Osteoblast (primary cell): ENCODE measurements around the gene LSM4. TPM values are rescaled to one million over a fixed set of nuclear protein-coding genes. Genes with fewer than 3 reads are reported as not detected.

ENCODE experiments used
- DNase-seq: peaks from one replicate; pipeline ENCODE4 v3.0.0; 2011; ENCODE audit warnings: low spot score, mixed read lengths; ENCODE audit not compliant: insufficient read length; ENCODE audit errors: missing footprints
- H2AFZ ChIP-seq: 2 replicates; pipeline ENCODE4 v1.6.0; 2011; ENCODE audit warnings: mild to moderate bottlenecking, low read length
- H3K27ac ChIP-seq: 2 replicates; pipeline ENCODE4 v1.5.1; 2011; ENCODE audit warnings: mild to moderate bottlenecking, low read depth, low read length, moderate library complexity
- H3K27me3 ChIP-seq: 2 replicates; pipeline ENCODE4 v1.6.0; 2012; ENCODE audit warnings: mild to moderate bottlenecking, control low read depth, inconsistent platforms, low read length, moderate library complexity; ENCODE audit not compliant: insufficient read depth
- H3K36me3 ChIP-seq: 2 replicates; pipeline ENCODE4 v1.5.1; 2011; ENCODE audit warnings: mild to moderate bottlenecking, low read length, control low read depth, moderate library complexity; ENCODE audit not compliant: insufficient read depth
- H3K4me1 ChIP-seq: 2 replicates; pipeline ENCODE4 v1.5.1; 2011; ENCODE audit warnings: mild to moderate bottlenecking, low read length, control low read depth, moderate library complexity; ENCODE audit not compliant: insufficient read depth
- H3K4me2 ChIP-seq: 2 replicates; pipeline ENCODE4 v1.6.0; 2011; ENCODE audit warnings: mild to moderate bottlenecking, low read length; ENCODE audit not compliant: insufficient read depth
- H3K4me3 ChIP-seq: fragments of 200-600 bp; sonication (generic); 3 replicates; pipeline ENCODE4 v1.5.1; 2012; ENCODE audit warnings: mild to moderate bottlenecking, low read length, inconsistent platforms; ENCODE audit not compliant: insufficient read depth
- H3K79me2 ChIP-seq: 2 replicates; pipeline ENCODE4 v1.6.0; 2012; ENCODE audit warnings: mild to moderate bottlenecking, low read length, control low read depth, inconsistent platforms; ENCODE audit not compliant: insufficient read depth
- H3K9me3 ChIP-seq: 2 replicates; pipeline ENCODE4 v1.5.1; 2011; ENCODE audit warnings: low read depth, low read length, control low read depth
- H4K20me1 ChIP-seq: 2 replicates; pipeline ENCODE4 v1.6.0; 2012; ENCODE audit warnings: mild to moderate bottlenecking, low read length, control low read depth; ENCODE audit not compliant: insufficient read depth
- CTCF ChIP-seq: IDR thresholded peaks from 2 replicates; pipeline ENCODE4 v1.5.1; 2011; ENCODE audit warnings: mild to moderate bottlenecking, low read depth, low read length, moderate library complexity; ENCODE audit errors: extremely low read depth
- total RNA-seq: library from RNA; depleted of rRNA; stranded (reverse); fragments of >200 nt; gene quantifications from 2 replicates; pipeline ENCODE4 v1.2.3, GENCODE V29; 2012

The LSM4 gene
- total RNA-seq, 1 donor: 74.6 TPM

- Histone ChIP-seq H3K4me2 (no peak overlapping the region), H3K36me3 (peaks cover 9% of the 10 kb centered on the region), H3K4me1 (peaks cover 33% of the 10 kb centered on the region), H3K9me3 (no peaks in the 10 kb centered on the region), H3K4me3 (no peak overlapping the region), H3K79me2 (peaks cover 28% of the 10 kb centered on the region), H4K20me1 (peaks cover 11% of the 10 kb centered on the region), H3K27me3 (no peaks in the 10 kb centered on the region), H3K27ac (no peak overlapping the region), H2AFZ (no peak overlapping the region)
- DNase-seq: no peak
- TF ChIP-seq CTCF: no peak
These were observed 39.5 kb downstream of the LSM4 start for GRCh38 chr19:18283338-18283737.

- Histone ChIP-seq H3K36me3 (peaks cover 14% of the 10 kb centered on the region), H3K27ac (peak overlapping the region; percentile 94), H3K4me3 (peak overlapping the region; percentile 64), H3K4me1 (peaks cover 38% of the 10 kb centered on the region), H3K79me2 (peaks cover 34% of the 10 kb centered on the region), H3K9me3 (no peaks in the 10 kb centered on the region), H4K20me1 (peaks cover 17% of the 10 kb centered on the region), H3K4me2 (peak overlapping the region; percentile 84), H3K27me3 (no peaks in the 10 kb centered on the region), H2AFZ (no peak overlapping the region)
- peak; percentile 53 for DNase-seq
- no peak for TF ChIP-seq CTCF
These were observed 40.1 kb downstream of the LSM4 start for GRCh38 chr19:18282788-18283141.

DNA sequence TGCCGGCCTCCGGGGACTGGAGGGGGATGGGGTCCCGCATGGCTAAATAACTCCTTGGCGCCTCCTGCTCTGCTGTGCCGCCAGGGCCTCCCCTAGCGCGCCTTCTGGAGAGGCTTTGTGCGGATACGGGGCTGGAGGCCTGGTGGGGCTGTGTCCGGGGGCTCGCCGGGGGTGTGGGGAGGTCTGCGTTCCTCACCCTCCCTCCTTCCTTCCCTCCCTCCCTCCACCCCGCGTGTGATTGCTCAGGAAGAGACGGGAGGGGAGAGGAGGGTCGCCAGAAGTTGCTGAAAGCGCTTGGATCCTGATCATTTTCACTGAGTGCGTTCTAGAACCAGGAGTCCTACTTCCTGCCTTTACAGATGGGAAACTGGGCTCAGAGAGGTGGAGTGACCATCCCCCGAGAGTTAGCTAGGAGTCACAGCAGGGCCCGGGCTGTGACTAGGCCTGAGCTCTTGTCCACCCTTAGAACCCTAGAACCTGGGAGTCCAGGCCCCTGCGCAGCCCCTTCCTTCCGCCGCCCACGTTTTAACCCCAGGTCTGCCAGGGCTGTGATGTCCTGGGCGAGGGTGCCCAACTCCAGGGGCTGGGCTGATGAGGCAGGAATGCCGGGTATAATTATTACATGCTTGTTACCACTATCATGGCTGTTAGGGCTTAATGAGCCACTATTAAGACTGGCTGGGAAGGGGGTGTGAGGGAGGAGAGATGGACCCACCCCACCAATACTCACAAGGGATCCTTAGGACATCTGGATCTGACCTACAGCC, 40.7 kb downstream of the LSM4 start:
- no peak for DNase-seq
- H3K4me2 ChIP-seq: peak overlapping the region; percentile 84
- peak overlapping the region; percentile 6 for H2AFZ ChIP-seq

More for the DNA sequence above, 40.7 kb downstream of the LSM4 start:
- H3K9me3 ChIP-seq: no peaks in the 10 kb centered on the region
- H3K27ac ChIP-seq: peak overlapping the region; percentile 94
- peak overlapping the region; percentile 64 for H3K4me3 ChIP-seq
- H3K4me1 ChIP-seq: peaks cover 38% of the 10 kb centered on the region
- H3K27me3 ChIP-seq: no peaks in the 10 kb centered on the region
- H3K79me2 ChIP-seq: peaks cover 38% of the 10 kb centered on the region
- H4K20me1 ChIP-seq: peaks cover 17% of the 10 kb centered on the region
- peaks cover 14% of the 10 kb centered on the region for H3K36me3 ChIP-seq
- TF ChIP-seq CTCF: no peak
